HEK293T (cell line): ENCODE data around the gene ZNF672.
"Not testable (repeated sequence)": the region's sequence is repeated elsewhere in the genome, so short reads cannot be mapped to it uniquely, and the experiment has no call there.

ENCODE experiments used
- CTCF ChIA-PET: fragments of 350-600 bp; formaldehyde crosslinking; extraction: SDS; loops from one replicate; lab custom pipeline; 2021; ENCODE audit warnings: antibody characterized with exemption, inconsistent platforms; lab: Yijun Ruan, JAX
- POLR2A ChIA-PET: fragments of 350-600 bp; formaldehyde crosslinking; extraction: SDS; loops from one replicate; lab custom pipeline; 2020; ENCODE audit warnings: antibody characterized with exemption, inconsistent platforms; lab: Yijun Ruan, JAX
- DNase-seq: peaks from one replicate; pipeline ENCODE4 v3.0.0; 2012; ENCODE audit warnings: mixed read lengths; ENCODE audit errors: extremely low spot score
- ARNT ChIP-seq: fragments of 450-650 bp; IDR thresholded peaks from 2 replicates; pipeline ENCODE4 v1.6.1; 2017; ENCODE audit warnings: mild to moderate bottlenecking
- BHLHE40 ChIP-seq: fragments of 450-650 bp; IDR thresholded peaks from 2 replicates; pipeline ENCODE4 v1.6.1; 2016; ENCODE audit warnings: mild to moderate bottlenecking, moderate library complexity, borderline replicate concordance
- CTBP1 ChIP-seq: fragments of 450-650 bp; IDR thresholded peaks from 2 replicates; pipeline ENCODE4 v1.6.1; 2016; ENCODE audit warnings: borderline replicate concordance
- ELF4 ChIP-seq: fragments of 450-650 bp; IDR thresholded peaks from 2 replicates; pipeline ENCODE4 v1.6.1; 2017; ENCODE audit warnings: antibody characterized with exemption
- FOXA1 ChIP-seq: fragments of 450-650 bp; IDR thresholded peaks from 2 replicates; pipeline ENCODE4 v1.6.1; 2016; ENCODE audit warnings: mild to moderate bottlenecking
- FOXK2 ChIP-seq: fragments of 450-650 bp; IDR thresholded peaks from 2 replicates; pipeline ENCODE4 v1.6.1; 2016; ENCODE audit warnings: mild to moderate bottlenecking
- FOXM1 ChIP-seq: fragments of 450-650 bp; IDR thresholded peaks from 2 replicates; pipeline ENCODE4 v1.6.1; 2017; ENCODE audit warnings: mild to moderate bottlenecking, borderline replicate concordance
- HDGF ChIP-seq: fragments of 450-650 bp; IDR thresholded peaks from 2 replicates; pipeline ENCODE4 v1.6.1; 2017; ENCODE audit warnings: antibody characterized with exemption, borderline replicate concordance
- L3MBTL2 ChIP-seq: fragments of 450-650 bp; conservative IDR thresholded peaks from 2 replicates; pipeline ENCODE4 v1.6.1; 2016; ENCODE audit warnings: mild to moderate bottlenecking
- LEF1 ChIP-seq: fragments of 450-650 bp; IDR thresholded peaks from 2 replicates; pipeline ENCODE4 v1.6.1; 2017; ENCODE audit warnings: mild to moderate bottlenecking, borderline replicate concordance
- NFRKB ChIP-seq: fragments of 450-650 bp; IDR thresholded peaks from 2 replicates; pipeline ENCODE4 v1.6.1; 2016; ENCODE audit warnings: mild to moderate bottlenecking, moderate library complexity
- PKNOX1 ChIP-seq: fragments of 450-650 bp; IDR thresholded peaks from 2 replicates; pipeline ENCODE4 v1.6.1; 2016
- SP1 ChIP-seq: fragments of 450-650 bp; IDR thresholded peaks from 2 replicates; pipeline ENCODE4 v1.6.1; 2017
- SUZ12 ChIP-seq: fragments of 450-650 bp; IDR thresholded peaks from 2 replicates; pipeline ENCODE4 v1.6.1; 2016; ENCODE audit warnings: mild to moderate bottlenecking
- TARDBP ChIP-seq: fragments of 450-650 bp; IDR thresholded peaks from 2 replicates; pipeline ENCODE4 v1.6.1; 2016
- ZNF384 ChIP-seq: fragments of 450-650 bp; IDR thresholded peaks from 2 replicates; pipeline ENCODE4 v1.6.1; 2016

The ZNF672 gene

GRCh38 chr1:248798791-248799190 lies 39.2 kb upstream of the ZNF672 start:
- no peak for DNase-seq
- ChIA-PET POLR2A (no interaction called here), CTCF (no interaction called here)
- no peak for TF ChIP-seq ARNT
- no peak for TF ChIP-seq HDGF
- TF ChIP-seq FOXA1, result no peak
- no peak for TF ChIP-seq ZNF384
- no peak for TF ChIP-seq PKNOX1
- no peak for TF ChIP-seq FOXK2
- no peak for TF ChIP-seq SP1
- TF ChIP-seq LEF1, result no peak
- TF ChIP-seq SUZ12, result no peak

- POLR2A ChIA-PET, result no interaction called here
- CTCF ChIA-PET, result no interaction called here
- TF ChIP-seq NFRKB (no peak), TARDBP (no peak), FOXM1 (no peak), PKNOX1 (no peak), ZNF384 (no peak), ELF4 (no peak), SUZ12 (no peak), CTBP1 (no peak), BHLHE40 (no peak)
- no peak for DNase-seq
Observed at GRCh38 chr1:248800459-248800858, 37.6 kb upstream of the ZNF672 start.

- CTCF ChIA-PET, result no interaction called here
- POLR2A ChIA-PET, result no interaction called here
- no peak for DNase-seq
- TF ChIP-seq FOXK2 (no peak), TARDBP (no peak), LEF1 (no peak), ZNF384 (no peak), CTBP1 (no peak)
Observed at GRCh38 chr1:248802454-248802853, 35.6 kb upstream of the ZNF672 start.

- POLR2A ChIA-PET, result interaction anchor here (0.7 kb wide), 1 partner anchor 10 kb away, joined by 3 read pairs; no protein-coding TSS in a partner anchor
Observed at GRCh38 chr1:248803501-248803900, 34.5 kb upstream of the ZNF672 start.

GRCh38 chr1:248804771-248805681 lies 33.0 kb upstream of the ZNF672 start:
- ChIA-PET CTCF (no interaction called here), POLR2A (interaction anchor here (0.7 kb wide), 1 partner anchor 12 kb away, joined by 3 read pairs; no protein-coding TSS in a partner anchor)
- DNase-seq, result no peak
- TF ChIP-seq ELF4 (no peak), ARNT (no peak), HDGF (no peak), CTBP1 (no peak), TARDBP (no peak), FOXK2 (no peak), LEF1 (no peak), SUZ12 (no peak), FOXM1 (no peak), NFRKB (no peak), BHLHE40 (no peak), PKNOX1 (no peak), FOXA1 (no peak), SP1 (no peak), ZNF384 (no peak), L3MBTL2 (no peak)

More at GRCh38 chr1:248803501-248803900, 34.5 kb upstream of the ZNF672 start:
- CTCF ChIA-PET, DNase-seq: not testable (repeated sequence)

- ChIA-PET POLR2A (no interaction called here), CTCF (no interaction called here)
- TF ChIP-seq TARDBP, result no peak
- no peak for TF ChIP-seq ARNT
- TF ChIP-seq FOXK2, result no peak
- TF ChIP-seq FOXM1, result no peak
- no peak for TF ChIP-seq CTBP1
- no peak for TF ChIP-seq LEF1
- TF ChIP-seq NFRKB, result no peak
- TF ChIP-seq ELF4, result no peak
- TF ChIP-seq FOXA1, result no peak
- no peak for TF ChIP-seq PKNOX1
- no peak for TF ChIP-seq L3MBTL2
- TF ChIP-seq ZNF384, result no peak
- no peak for TF ChIP-seq SUZ12
- TF ChIP-seq BHLHE40, result no peak
- no peak for DNase-seq
Observed at GRCh38 chr1:248805876-248806275, 32.1 kb upstream of the ZNF672 start.
